Middle frontal gyrus (tissue), 1 donor: Measurements from ENCODE around the gene PATL1.
"Not testable (repeated sequence)": the region's sequence is repeated elsewhere in the genome, so short reads cannot be mapped to it uniquely, and the experiment has no call there.

ENCODE experiments used
- DNase-seq: peaks from one replicate; pipeline ENCODE4 v3.0.0-alpha.2; 2015; ENCODE audit warnings: low spot score; ENCODE audit errors: extremely low spot score

The PATL1 gene

GRCh38 chr11:59668950-59669610, at the start of gene PATL1:
Gene PATL1, minus strand, starts transcription at chr11:59669037. Its CDS starts 142 bp downstream, at chr11:59668895.
- DNase-seq = peak; percentile 98

- DNase-seq = no peak
These were observed 47.2 kb upstream of the PATL1 start for GRCh38 chr11:59716051-59716450.

- DNase-seq = no peak
These were observed 44.9 kb upstream of the PATL1 start, which contains the start of gene OR10V1 for GRCh38 chr11:59713745-59714144. Gene OR10V1, minus strand, starts transcription at chr11:59713845. Its CDS starts 0 bp downstream, at chr11:59713845.

GRCh38 chr11:59710136-59710847, 41.5 kb upstream of the PATL1 start:
- DNase-seq = no peak

- no peak for DNase-seq
These were observed 39.7 kb upstream of the PATL1 start for GRCh38 chr11:59708537-59708936.

- DNase-seq = no peak
These were observed 38.5 kb upstream of the PATL1 start for GRCh38 chr11:59707371-59707770.

- no peak for DNase-seq
These were observed 37.9 kb upstream of the PATL1 start for GRCh38 chr11:59706518-59707285.

- no peak for DNase-seq
These were observed 36.5 kb upstream of the PATL1 start for GRCh38 chr11:59705294-59705693.

GRCh38 chr11:59703515-59703914, 34.7 kb upstream of the PATL1 start:
- DNase-seq = not testable (repeated sequence)

GRCh38 chr11:59700157-59700556, 31.3 kb upstream of the PATL1 start:
- DNase-seq = not testable (repeated sequence)

- no peak for DNase-seq
These were observed 29.7 kb upstream of the PATL1 start for GRCh38 chr11:59698506-59698905.

GRCh38 chr11:59692915-59693314, 24.1 kb upstream of the PATL1 start:
- DNase-seq = no peak

GRCh38 chr11:59691156-59691555, 22.3 kb upstream of the PATL1 start:
- DNase-seq = no peak

- DNase-seq = no peak
These were observed 20.2 kb upstream of the PATL1 start for GRCh38 chr11:59689015-59689414.

- DNase-seq = not testable (repeated sequence)
These were observed 12.5 kb upstream of the PATL1 start for GRCh38 chr11:59681260-59681725.

GRCh38 chr11:59680287-59681154, 11.7 kb upstream of the PATL1 start:
- no peak for DNase-seq

GRCh38 chr11:59679347-59679746, 10.5 kb upstream of the PATL1 start:
- DNase-seq = no peak

GRCh38 chr11:59678813-59679165, 10.0 kb upstream of the PATL1 start:
- DNase-seq = no peak

GRCh38 chr11:59678118-59678812, 9.4 kb upstream of the PATL1 start:
- no peak for DNase-seq

GRCh38 chr11:59676205-59676604, 7.4 kb upstream of the PATL1 start:
- DNase-seq = no peak
